ENCODE results near the gene CEP76. TPM values are rescaled to one million over a fixed set of nuclear protein-coding genes. Genes with fewer than 3 reads are reported as not detected.

Gene CEP76, protein sequence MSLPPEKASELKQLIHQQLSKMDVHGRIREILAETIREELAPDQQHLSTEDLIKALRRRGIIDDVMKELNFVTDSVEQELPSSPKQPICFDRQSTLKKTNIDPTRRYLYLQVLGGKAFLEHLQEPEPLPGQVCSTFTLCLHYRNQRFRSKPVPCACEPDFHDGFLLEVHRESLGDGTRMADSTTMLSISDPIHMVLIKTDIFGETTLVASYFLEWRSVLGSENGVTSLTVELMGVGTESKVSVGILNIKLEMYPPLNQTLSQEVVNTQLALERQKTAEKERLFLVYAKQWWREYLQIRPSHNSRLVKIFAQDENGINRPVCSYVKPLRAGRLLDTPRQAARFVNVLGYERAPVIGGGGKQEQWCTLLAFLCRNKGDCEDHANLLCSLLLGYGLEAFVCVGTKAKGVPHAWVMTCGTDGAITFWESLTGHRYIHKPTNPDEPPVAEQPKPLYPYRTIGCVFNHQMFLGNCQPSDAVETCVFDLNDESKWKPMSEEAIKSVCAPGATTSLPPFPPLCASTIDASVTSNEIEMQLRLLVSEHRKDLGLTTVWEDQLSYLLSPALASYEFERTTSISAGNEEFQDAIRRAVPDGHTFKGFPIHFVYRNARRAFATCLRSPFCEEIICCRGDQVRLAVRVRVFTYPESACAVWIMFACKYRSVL
- total RNA-seq: 12.7 TPM

DNA sequence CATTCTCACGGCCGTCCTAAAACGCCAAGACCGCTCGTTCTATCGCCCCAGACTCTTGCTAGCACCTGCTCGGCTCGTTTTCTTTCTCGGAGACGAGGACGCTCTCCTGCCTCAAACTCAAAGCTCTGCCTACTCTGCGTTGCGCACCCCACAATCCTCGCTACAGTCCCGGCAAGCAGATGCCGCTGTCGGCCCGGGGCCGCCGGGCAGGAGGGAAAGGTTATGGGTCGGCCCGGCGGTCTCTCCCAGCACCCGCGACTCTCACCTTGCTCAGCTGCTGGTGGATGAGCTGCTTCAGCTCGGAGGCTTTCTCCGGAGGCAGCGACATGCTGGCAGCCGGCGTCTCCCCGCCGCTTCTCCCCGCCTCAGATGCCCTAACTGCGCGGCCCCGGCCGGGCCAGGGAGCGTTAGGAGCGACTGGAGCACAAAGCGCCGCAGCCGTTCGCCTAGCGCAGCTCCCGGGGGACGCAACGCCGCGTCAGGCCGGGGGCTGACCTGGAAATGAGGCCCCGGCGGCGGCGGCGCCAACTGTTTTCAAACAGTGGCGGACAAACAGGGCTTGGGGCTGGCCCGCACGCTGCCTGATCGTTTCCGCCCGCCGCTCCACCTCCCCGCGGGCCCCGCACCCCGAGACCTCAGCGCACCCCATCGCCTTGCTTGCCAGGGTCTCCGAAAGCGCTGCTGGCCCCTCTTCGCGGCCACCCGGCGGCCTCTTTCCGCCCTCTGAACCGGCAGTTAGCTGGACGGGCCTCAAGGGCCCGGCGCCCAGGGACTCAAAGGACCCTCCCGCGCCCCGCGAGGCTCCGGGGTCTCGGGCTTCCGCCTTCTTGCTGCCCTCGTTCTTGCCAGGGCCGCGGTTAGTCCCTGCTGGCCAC, at the start of gene CEP76, which contains the start of gene PSMG2:
Gene CEP76, minus strand, starts transcription at position 503 of the 875 bp plus-strand sequence. Its CDS starts 175 bp downstream, at position 328.
Gene PSMG2, plus strand, starts transcription at position 822 of the 875 bp plus-strand sequence. CDS start 66 bp downstream, outside the sequence.

GRCh38 chr18:12657684-12658425, 44.7 kb downstream of the CEP76 start, which contains the start of gene SPIRE1:
Gene SPIRE1 (minus strand): TSS chr18:12658107. CDS start chr18:12657866, 241 bp downstream.

Other genes starting within 250 kb of the CEP76 start
- 69.0 TPM for gene SPIRE1, start 44.6 kb downstream of the CEP76 start, total RNA-seq
- 54.0 TPM for gene PSMG2, start 319 bp upstream of the CEP76 start, total RNA-seq
- gene PTPN2, start 181.5 kb upstream of the CEP76 start, total RNA-seq: 28.6 TPM
- 25.1 TPM for gene SEH1L, start 245.3 kb upstream of the CEP76 start, total RNA-seq